Left colon (tissue), 2 donors: ENCODE data around the gene MAML2. TPM values are rescaled to one million over a fixed set of nuclear protein-coding genes. Genes with fewer than 3 reads are reported as not detected.

Experiments used
- ATAC-seq: fragments of 200-7000 bp; cut with Tn5 transposase; one replicate; pipeline ENCODE4 v1.9.1; 2020; ENCODE audit warnings: mild to moderate bottlenecking, moderate library complexity
- DNase-seq, 2 donors: peaks; one replicate each; pipeline ENCODE4 v3.0.0-alpha.2; 2020
- intact Hi-C, 2 donors: fragments of 100-400 bp; cut with DNase I in 1 of 2; cut with micrococcal nuclease in 1 of 2; formaldehyde crosslinking; loops; one replicate each; pipeline versions ENCODE4 v1.11.2 to v1.14.0; 2022; cut with DNase I, micrococcal nuclease
- total RNA-seq, 2 donors: library from RNA; stranded (reverse); fragmentation: NEBNext Ultra II Directional; extraction: Animal tissue kit (Norgen Biotek cat#: 25700); gene quantifications; one replicate each; pipeline ENCODE4 v1.2.1, GENCODE V29; 2021
- donor health status: DM: no; HTN: no; CAD: no.
- donor health status: DM: yes; HTN: yes; CAD: no.

MAML2 gene
- total RNA-seq, 2 donors from 2014 or later, result 14.8 to 16.3 TPM

GRCh38 chr11:96230686-96231085 is 112.3 kb downstream of the MAML2 start:
- ATAC-seq (no peak), DNase-seq (no peak)
- intact Hi-C loops, result no loop called here

GRCh38 chr11:96229354-96229977 is 113.5 kb downstream of the MAML2 start:
- intact Hi-C loops, result no loop called here
- ATAC-seq (no peak), DNase-seq (no peak)

- ATAC-seq (no peak), DNase-seq (no peak)
- intact Hi-C loops, result no loop called here
Measured at GRCh38 chr11:96228910-96229309, 114.1 kb downstream of the MAML2 start.

DNA sequence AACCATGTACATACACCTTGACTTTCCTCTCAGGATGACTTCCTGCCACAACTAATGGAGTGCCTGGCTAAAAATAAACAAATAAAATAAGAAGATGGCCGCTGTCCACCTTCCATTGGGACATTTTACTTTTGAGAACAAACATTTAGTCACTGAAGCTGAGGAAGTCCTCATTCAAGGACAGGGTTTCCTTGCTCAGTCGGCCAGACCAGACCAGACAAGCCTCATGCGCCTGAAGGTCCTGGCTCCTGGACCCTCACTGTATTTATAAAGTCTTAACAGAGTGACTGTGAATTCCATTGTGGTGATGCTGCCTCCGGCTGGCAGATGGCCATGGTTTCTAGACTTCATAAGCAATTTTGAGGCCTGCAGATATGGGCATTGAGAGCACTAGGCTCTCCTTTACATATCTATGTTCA is 114.5 kb downstream of the MAML2 start:
- DNase-seq, result peak; percentile 31 to 39
- ATAC-seq, result no peak
- intact Hi-C loops, result no loop called here

DNA sequence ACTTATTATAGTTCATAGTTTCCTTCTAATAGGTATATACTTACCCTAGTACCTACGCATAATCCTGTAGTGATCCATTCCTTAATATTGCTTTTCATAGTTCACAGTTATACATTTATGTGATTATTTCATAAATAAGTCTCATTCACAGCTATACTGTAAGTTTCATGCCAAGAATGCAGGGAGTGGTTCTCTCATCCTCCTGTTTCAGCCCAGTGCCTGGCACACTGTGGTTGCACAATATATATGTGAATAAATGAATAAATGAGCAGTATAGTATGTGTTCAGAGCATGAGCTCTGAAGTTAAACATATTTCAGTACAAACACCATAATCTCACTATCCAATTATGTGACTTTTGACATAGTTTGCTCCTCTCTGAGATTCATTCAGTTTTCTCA is 115.8 kb downstream of the MAML2 start:
- intact Hi-C loops, result no loop called here
- no peak for DNase-seq
- no peak for ATAC-seq

GRCh38 chr11:96223083-96223482 is 119.9 kb downstream of the MAML2 start:
- intact Hi-C loops, result no loop called here
- DNase-seq (no peak), ATAC-seq (no peak)

- intact Hi-C loops, result no loop called here
- ATAC-seq, result no peak
- no peak for DNase-seq
Measured at GRCh38 chr11:96222102-96222501, 120.9 kb downstream of the MAML2 start.

DNA sequence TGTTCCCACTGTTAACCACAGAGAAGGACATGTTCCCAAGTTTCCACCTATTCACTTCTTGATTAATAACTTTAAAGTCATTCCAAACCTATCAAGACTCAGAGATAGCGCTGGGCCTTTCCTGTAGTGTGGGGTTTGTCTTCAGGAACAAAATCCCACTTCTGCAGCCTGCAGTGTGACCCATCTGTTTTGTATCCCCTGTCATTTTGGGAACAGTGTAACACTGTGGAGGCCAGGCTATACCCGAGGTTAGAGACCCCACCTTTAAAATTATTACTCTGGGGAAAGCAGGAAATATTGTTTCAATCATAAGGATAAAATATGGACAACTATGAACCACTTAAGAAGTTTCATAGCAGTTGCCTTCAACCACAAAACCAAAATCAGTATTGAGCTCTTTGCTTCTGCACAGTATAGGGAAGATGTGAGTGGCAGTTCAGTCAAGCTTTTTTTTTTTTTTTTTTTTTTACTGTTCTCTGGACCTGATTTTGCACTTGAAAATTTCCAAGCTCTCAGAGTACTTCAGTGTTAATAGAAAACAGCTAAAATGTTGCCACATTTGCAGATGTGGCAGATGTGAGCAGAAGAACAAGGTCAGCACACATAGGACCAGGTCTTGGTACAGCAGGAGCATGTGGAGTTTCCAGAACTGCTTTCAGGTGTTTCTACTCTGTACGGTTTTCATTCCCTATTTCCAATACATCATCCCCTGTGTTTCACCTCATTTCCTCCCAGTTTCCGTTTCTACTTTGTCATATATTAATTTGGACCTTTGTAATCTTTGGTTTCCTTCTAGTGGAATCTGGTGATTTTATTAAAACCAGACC is 121.5 kb downstream of the MAML2 start:
- intact Hi-C loops, result no loop called here
- ATAC-seq (no peak), DNase-seq (no peak)

DNA sequence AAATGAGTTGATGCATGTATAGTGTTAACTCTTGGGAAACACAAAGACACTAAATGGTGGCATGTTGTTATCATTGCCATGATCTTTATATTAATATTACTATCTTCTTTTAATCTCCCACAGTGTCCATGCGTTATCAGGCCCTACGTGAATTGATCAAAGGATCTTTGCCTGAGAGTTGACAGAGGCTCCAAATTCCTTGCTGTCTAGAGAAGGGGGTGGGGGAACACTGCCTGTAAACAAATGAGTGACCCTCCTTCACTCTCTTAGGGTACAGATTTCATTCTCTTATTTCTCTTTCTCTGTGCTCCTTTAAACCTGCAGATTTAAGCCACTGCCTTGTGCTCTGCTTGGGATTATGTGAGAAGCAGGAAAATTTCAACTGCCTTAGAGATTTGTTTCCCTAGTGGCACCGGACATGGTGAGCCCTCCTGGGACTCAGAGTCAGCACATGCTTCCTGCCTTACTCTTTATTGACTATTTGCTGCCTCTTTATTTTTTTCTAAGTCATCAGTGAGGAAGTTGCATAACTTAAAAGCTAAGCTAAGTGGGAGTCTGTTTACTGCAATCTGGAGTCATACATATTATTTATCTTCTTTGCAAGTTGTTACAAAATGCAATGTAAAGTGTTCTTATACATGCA is 122.9 kb downstream of the MAML2 start:
- no peak for DNase-seq
- intact Hi-C loops, result no loop called here
- no peak for ATAC-seq

DNA sequence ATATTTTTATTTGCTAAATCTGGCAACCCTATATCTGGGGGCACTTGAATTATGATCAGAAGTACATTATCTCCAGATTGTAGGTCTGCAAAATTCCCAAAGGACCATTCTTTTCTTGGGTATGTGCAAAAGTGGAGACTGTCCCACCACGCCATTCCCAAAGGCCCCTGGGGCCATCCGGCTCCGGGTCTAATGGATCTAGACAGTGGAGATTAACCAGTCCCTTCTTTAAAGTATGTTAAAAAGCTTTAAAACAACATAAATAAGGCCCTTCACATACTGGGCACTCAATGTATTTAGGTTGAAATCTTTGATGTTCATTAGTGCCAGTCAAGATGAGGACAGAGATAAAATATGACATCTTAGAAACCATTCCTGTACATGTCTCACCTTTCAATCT is 124.1 kb downstream of the MAML2 start:
- ATAC-seq (no peak), DNase-seq (no peak)
- intact Hi-C loops, result no loop called here

DNA sequence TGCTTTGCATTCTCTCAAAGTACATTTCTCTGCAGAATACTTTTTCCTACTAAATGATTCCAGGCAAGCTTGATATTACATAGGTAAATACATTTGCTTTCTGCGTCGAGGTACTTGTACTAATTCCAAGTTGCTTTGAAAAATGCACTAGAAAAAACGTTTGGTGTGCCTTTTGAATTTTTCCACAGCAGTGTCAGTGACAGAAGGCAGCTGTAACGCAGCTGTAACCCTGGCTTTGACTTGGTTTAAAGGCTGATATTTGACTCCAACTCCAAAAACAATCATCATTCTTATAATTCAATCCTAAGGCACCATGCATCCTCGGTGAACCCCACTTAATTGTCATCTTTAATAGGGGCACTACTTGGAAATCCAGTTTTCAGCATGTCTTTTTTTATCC is 125.0 kb downstream of the MAML2 start:
- intact Hi-C loops, result no loop called here
- ATAC-seq (no peak), DNase-seq (no peak)

GRCh38 chr11:96217206-96217605 is 125.8 kb downstream of the MAML2 start:
- DNase-seq (no peak), ATAC-seq (no peak)
- intact Hi-C loops, result no loop called here

GRCh38 chr11:96215826-96216225 is 127.2 kb downstream of the MAML2 start:
- ATAC-seq, result peak; percentile 3
- DNase-seq, result no peak
- intact Hi-C loops, result no loop called here

DNA sequence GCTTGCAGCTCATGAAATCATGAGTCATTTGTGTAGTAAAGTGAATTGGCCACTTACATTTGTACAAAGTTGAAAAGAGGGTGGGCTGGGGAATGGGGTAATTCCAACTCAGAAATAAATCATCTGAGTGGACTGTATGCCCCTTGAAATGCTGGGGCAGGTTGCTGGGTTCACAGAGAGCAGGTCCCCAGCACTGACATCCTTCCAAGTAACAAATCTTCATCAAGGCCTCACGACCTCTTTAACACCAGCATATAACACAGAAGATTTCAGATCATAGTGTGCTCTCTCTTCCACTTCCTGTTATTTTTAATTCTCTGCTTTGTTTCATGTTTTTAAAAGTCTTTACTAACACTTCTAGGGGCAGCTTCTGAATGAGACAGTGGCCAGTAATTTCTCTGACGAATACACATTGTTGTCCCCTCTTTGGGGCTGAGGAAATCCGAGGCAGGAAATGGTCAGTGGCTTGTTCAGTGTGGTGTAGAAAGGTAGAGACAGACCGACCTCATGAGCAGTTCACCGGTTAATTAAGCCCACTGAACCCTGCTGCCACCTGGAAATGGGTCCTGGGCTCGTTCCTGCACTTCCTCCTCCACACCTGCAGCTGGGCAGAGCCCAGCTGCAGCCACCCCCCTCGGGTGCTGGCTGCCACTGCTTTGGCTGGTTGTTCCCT is 127.7 kb downstream of the MAML2 start:
- intact Hi-C loops, result no loop called here
- ATAC-seq (peak; percentile 64), DNase-seq (peak; percentile 31 to 37)

DNA sequence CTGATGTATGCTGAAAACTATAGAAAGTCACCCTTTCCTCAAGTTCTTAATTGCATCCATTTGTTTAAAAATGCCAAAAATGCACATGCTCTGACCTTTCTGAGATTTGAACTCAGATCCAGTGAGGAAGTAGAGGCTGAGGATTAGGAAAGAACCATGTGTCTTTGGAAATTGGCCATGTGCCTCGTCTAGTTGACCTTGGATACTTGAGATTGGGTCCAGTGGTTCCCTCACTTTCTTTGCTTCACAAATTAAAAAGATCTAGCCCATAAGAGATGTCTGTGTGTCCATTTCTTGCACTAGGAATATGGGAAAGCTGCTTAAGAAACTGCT is 128.3 kb downstream of the MAML2 start:
- intact Hi-C loops, result no loop called here
- DNase-seq (no peak), ATAC-seq (no peak)

DNA sequence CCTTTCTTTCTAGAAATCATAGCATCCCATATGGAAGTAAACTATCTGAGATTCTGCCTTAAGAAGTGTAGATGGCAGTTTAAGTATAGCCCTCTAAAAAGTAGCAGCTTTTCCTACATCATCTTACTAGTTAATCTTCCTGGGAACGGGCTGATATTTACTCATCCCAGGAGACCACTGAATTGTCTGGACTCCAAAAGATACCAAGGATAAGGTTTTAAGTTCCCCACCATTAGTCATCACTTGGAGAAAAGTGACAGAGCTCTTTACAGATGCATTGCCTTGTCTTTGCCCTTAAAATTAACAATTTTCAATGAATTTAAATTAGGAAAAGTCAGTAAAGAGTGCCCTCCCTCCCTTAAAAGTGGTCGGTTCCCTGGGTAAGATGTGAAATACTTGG is 129.5 kb downstream of the MAML2 start:
- DNase-seq (no peak), ATAC-seq (no peak)
- intact Hi-C loops, result no loop called here

DNA sequence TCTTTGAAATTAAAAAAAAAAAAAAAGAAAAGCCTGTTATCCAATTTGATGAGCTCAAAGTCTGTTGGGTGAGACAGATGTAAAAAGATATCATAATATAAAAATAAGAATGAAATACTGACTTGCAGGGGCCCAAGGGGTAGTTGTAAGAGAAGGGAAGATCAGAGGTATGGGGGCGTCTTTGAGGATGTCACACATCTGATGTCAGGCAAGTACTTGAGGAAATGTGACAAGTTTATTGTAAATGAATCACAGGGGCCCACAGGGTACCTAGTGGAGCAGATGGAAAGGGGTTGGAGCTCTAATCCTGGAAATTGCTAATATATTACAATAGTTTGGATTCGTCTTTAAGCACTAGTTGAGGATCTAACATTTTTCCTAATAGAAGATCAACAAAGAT is 131.6 kb downstream of the MAML2 start:
- intact Hi-C loops, result no loop called here
- no peak for ATAC-seq

GRCh38 chr11:96207459-96208449 is 135.2 kb downstream of the MAML2 start:
- ATAC-seq (peak; percentile 95), DNase-seq (peak; percentile 47 to 66)
- intact Hi-C loops, result no loop called here

More for the DNA sequence above, 131.6 kb downstream of the MAML2 start:
- DNase-seq, result no peak

GRCh38 chr11:96206955-96207354 is 136.0 kb downstream of the MAML2 start:
- intact Hi-C loops, result no loop called here
- DNase-seq (no peak), ATAC-seq (no peak)
